NB4 (cell line): Measurements from ENCODE around the gene ANXA6.

ENCODE experiments used
- DNase-seq: peaks from one replicate; pipeline ENCODE4 v3.0.0; 2010; ENCODE audit warnings: low read depth
- H3K4me3 ChIP-seq: one replicate; pipeline ENCODE4 v1.5.1; 2011; ENCODE audit warnings: mild to moderate bottlenecking, low read depth, low read length, moderate library complexity
- CTCF ChIP-seq: IDR thresholded peaks from one replicate; pipeline ENCODE4 v1.5.1; 2012; ENCODE audit warnings: low read depth, low read length
- MAX ChIP-seq: IDR thresholded peaks from 2 replicates; pipeline ENCODE4 v1.6.1; 2011; ENCODE audit warnings: low read depth, low read length
- MYC ChIP-seq: IDR thresholded peaks from 2 replicates; pipeline ENCODE4 v1.6.1; 2011; ENCODE audit warnings: low read depth, low read length
- POLR2A ChIP-seq: IDR thresholded peaks from 2 replicates; pipeline ENCODE4 v1.6.1; 2011; ENCODE audit warnings: mild to moderate bottlenecking; ENCODE audit not compliant: insufficient read length; ENCODE audit errors: extremely low read depth

ANXA6 gene

GRCh38 chr5:151189151-151189550, 31.6 kb upstream of the ANXA6 start:
- TF ChIP-seq POLR2A (no peak), CTCF (no peak), MYC (no peak), MAX (no peak)
- no peak overlapping the region for H3K4me3 ChIP-seq
- DNase-seq, result no peak

DNA sequence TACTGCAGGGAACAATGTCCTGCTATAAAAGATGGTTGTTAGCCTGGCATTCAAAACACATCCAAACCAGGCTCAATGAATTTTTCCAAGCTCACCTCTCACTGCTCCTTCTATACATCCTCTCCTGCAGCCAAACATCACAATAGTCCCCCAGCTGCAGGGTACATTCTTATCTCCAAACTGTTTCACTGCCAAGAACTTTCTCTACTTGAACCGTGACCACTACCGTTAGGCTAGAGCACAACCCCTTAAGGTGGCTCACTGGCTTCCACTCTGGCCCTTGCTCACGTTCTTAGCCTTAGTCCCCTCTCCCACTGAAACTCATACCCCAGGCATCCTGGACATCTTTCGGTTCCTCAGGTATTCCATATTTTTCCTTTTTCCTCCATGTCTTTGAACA, 29.0 kb upstream of the ANXA6 start:
- TF ChIP-seq MYC (no peak), MAX (no peak), POLR2A (no peak), CTCF (no peak)
- DNase-seq, result no peak
- no peak overlapping the region for H3K4me3 ChIP-seq

DNA sequence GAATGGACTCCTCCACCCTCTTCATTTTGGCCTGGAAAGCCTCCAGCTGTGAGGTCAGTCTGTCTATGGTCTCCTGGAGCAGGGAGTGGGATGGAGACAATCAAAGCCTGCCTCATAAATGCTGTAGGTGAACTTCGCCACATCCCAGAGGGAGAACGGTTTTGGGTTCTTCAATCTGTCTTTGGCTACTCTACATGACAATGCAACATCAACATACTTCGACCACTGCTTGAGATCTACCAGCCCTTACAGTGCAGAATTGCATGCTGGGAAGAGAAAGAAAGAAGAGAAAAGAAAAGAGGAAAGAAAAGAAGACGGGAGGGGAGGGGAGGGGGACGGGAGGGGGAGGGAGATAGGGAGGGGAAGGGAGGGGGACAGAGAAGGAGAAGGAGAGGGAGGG, 28.5 kb upstream of the ANXA6 start:
- TF ChIP-seq POLR2A (no peak), MYC (no peak), CTCF (no peak), MAX (no peak)
- H3K4me3 ChIP-seq, result no peak overlapping the region
- no peak for DNase-seq

GRCh38 chr5:151184316-151185042, 26.9 kb upstream of the ANXA6 start:
- TF ChIP-seq POLR2A (no peak), CTCF (no peak), MAX (no peak), MYC (no peak)
- no peak overlapping the region for H3K4me3 ChIP-seq
- DNase-seq, result no peak

- no peak overlapping the region for H3K4me3 ChIP-seq
- DNase-seq, result no peak
- TF ChIP-seq MYC (no peak), MAX (no peak), POLR2A (no peak), CTCF (no peak)
These were observed 26.1 kb upstream of the ANXA6 start for GRCh38 chr5:151183456-151184245.
